Tibial artery (tissue), 4 donors: ENCODE measurements around the gene CNFN.

ENCODE experiments used
- DNase-seq, 2 donors: peaks; one replicate each; pipeline ENCODE4 v3.0.0-alpha.2; 2019
- H3K27ac ChIP-seq, 2 donors: fragments of 200-600 bp; sonication (generic) in 1 of 2; 1 replicate in 1 of 2; 2 replicates in 1 of 2; pipeline ENCODE4 v1.5.1; 2018 to 2019; ENCODE audit warnings: mild to moderate bottlenecking in 1 of 2
- H3K27me3 ChIP-seq, 2 donors: fragments of 200-600 bp; sonication (generic) in 1 of 2; one replicate each; pipeline versions ENCODE4 v1.5.1 to v1.6.0; 2016 to 2019
- H3K36me3 ChIP-seq, 3 donors: fragments of 200-600 bp; sonication (generic) in 2 of 3; one replicate each; pipeline ENCODE4 v1.5.1; 2016 to 2019; ENCODE audit warnings: mild to moderate bottlenecking in 2 of 3
- H3K4me1 ChIP-seq, 4 donors: fragments of 200-600 bp; sonication (generic) in 2 of 4; 1 replicate in 3 of 4; 2 replicates in 1 of 4; pipeline ENCODE4 v1.5.1; 2016 to 2019
- H3K4me3 ChIP-seq, 2 donors: fragments of 200-600 bp; sonication (generic) in 1 of 2; 1 replicate in 1 of 2; 2 replicates in 1 of 2; pipeline ENCODE4 v1.5.1; 2018 to 2019; ENCODE audit warnings: mild to moderate bottlenecking in 2 of 2
- H3K9me3 ChIP-seq, 3 donors: fragments of 200-600 bp; sonication (generic) in 1 of 3; one replicate each; pipeline ENCODE4 v1.5.1; 2016 to 2019
- CTCF ChIP-seq, 2 experiments: fragments of 200-600 bp in 1 of 2; fragments of 450-650 bp in 1 of 2; IDR thresholded peaks; one replicate each; pipeline ENCODE4 v1.5.1; 2017 to 2019; ENCODE audit warnings: antibody characterized with exemption in 2 of 2, mild to moderate bottlenecking in 1 of 2, moderate library complexity in 1 of 2
- intact Hi-C: fragments of 100-400 bp; cut with DNase I; formaldehyde crosslinking; loops from one replicate; pipeline ENCODE4 v1.15.0; 2023; ENCODE audit warnings: low total_unique reads

Gene CNFN

GRCh38 chr19:42396381-42397262 lies 6.5 kb upstream of the CNFN start:
- H3K27ac ChIP-seq = peak overlapping the region; percentile 67 to 76
- no peak for TF ChIP-seq CTCF (IDR thresholded peaks at IDR 0.05)
- H3K27me3 ChIP-seq = peaks cover 0 to 16% of the 10 kb centered on the region in 2 donors
- DNase-seq = peak; percentile 97 to 99
- H3K4me3 ChIP-seq = peak overlapping the region; percentile 48 to 64
- intact Hi-C loops = no loop called here
- no peaks in the 10 kb centered on the region for H3K9me3 ChIP-seq
- H3K36me3 ChIP-seq = no peaks in the 10 kb centered on the region
- H3K4me1 ChIP-seq = peaks cover 0 to 20% (median 15%) of the 10 kb centered on the region in 4 donors

GRCh38 chr19:42394751-42395150 lies 4.7 kb upstream of the CNFN start:
- intact Hi-C loops = no loop called here
- H3K4me1 ChIP-seq = peaks cover 0 to 12% (median 8%) of the 10 kb centered on the region in 4 donors
- H3K4me3 ChIP-seq = no peak overlapping the region
- TF ChIP-seq CTCF (IDR thresholded peaks at IDR 0.05) = no peak
- H3K27me3 ChIP-seq = peaks cover 0 to 22% of the 10 kb centered on the region in 2 donors
- H3K9me3 ChIP-seq = no peaks in the 10 kb centered on the region
- H3K36me3 ChIP-seq = no peaks in the 10 kb centered on the region
- H3K27ac ChIP-seq = no peak overlapping the region
- DNase-seq = no peak

GRCh38 chr19:42392165-42392564 lies 2.1 kb upstream of the CNFN start:
- intact Hi-C loops = no loop called here
- Histone ChIP-seq H3K27ac (no peak overlapping the region), H3K36me3 (no peaks in the 10 kb centered on the region), H3K4me1 (peaks cover 0 to 7% (median 3%) of the 10 kb centered on the region in 4 donors), H3K9me3 (no peaks in the 10 kb centered on the region), H3K27me3 (peaks cover 0 to 44% of the 10 kb centered on the region in 2 donors), H3K4me3 (no peak overlapping the region)
- TF ChIP-seq CTCF (IDR thresholded peaks at IDR 0.05) = no peak
- DNase-seq = no peak

GRCh38 chr19:42388851-42389489 lies 1.1 kb downstream of the CNFN start:
- Histone ChIP-seq H3K4me3 (no peak overlapping the region), H3K4me1 (peaks cover 0 to 10% (median 5%) of the 10 kb centered on the region in 4 donors), H3K27me3 (peaks cover 0 to 67% of the 10 kb centered on the region in 2 donors), H3K9me3 (no peaks in the 10 kb centered on the region), H3K36me3 (no peaks in the 10 kb centered on the region), H3K27ac (no peak overlapping the region)
- intact Hi-C loops = no loop called here
- no peak for DNase-seq
- no peak for TF ChIP-seq CTCF (IDR thresholded peaks at IDR 0.05)

- Histone ChIP-seq H3K4me3 (peak overlapping the region; percentile 13 to 41), H3K27me3 (peaks cover 0 to 86% of the 10 kb centered on the region in 2 donors), H3K9me3 (no peaks in the 10 kb centered on the region), H3K36me3 (no peaks in the 10 kb centered on the region), H3K4me1 (peaks cover 0 to 10% (median 5%) of the 10 kb centered on the region in 4 donors), H3K27ac (no peak overlapping the region)
- DNase-seq = peak in 1 of 2 donors; percentile 45
- peak; percentile 4 to 26 for TF ChIP-seq CTCF (IDR thresholded peaks at IDR 0.05)
- intact Hi-C loops = no loop called here
Measured at GRCh38 chr19:42386974-42387707, 3.0 kb downstream of the CNFN start.
